Heart left ventricle (tissue), 13 donors: ENCODE measurements around the gene NELL1.

ENCODE experiments used
- POLR2A ChIP-seq, 2 donors: fragments of 450-650 bp; IDR thresholded peaks; one replicate each; pipeline ENCODE4 v1.6.1; 2017; ENCODE audit warnings: antibody characterized with exemption in 2 of 2, mild to moderate bottlenecking in 2 of 2, moderate library complexity in 2 of 2
- TF ChIP-seq, protein P1 (sequence below), 12 donors: fragments of 200-600 bp; sonication (generic) in 4 of 12; IDR thresholded peaks; one replicate each; pipeline versions ENCODE4 v1.5.0 to v1.8.0; 2018 to 2022; ENCODE audit warnings: antibody characterized with exemption in 12 of 12, mild to moderate bottlenecking in 5 of 12
- donor health status: ischemic (EF 13 %, LVEDD 7.1; RV severe dilation, severe dysfunction).
- donor health status: DM: no; HTN: yes; CAD: no.
- donor health status: DM: no; HTN: no; CAD: no.
- donor health status: ischemic (EF 25% LVEDD 6.9; RV normal size, moderate dysfunction).
- donor health status: ischemic (EF 25% LVEDD 5.7; RV mildly dilated, moderate dysfunction).
- donor health status: ischemic (EF 35%, LVEDD 5.7; RV mildly dilated, moderate dysfunction).
- donor health status: nonischemic (EF 11% LVEDD 7.7; RV severe dilation, severe dysfunction).
- donor health status: DM: yes; HTN: yes; CAD: no.
- donor health status: PGD.
- donor health status: ischemic (EF 29% LVEDD 5.4; RV normal size, mild dysfunction).
- donor health status: nonischemic (EF 23%, LVEDD 6.1; RV moderate dilation, normal function).

DNA sequence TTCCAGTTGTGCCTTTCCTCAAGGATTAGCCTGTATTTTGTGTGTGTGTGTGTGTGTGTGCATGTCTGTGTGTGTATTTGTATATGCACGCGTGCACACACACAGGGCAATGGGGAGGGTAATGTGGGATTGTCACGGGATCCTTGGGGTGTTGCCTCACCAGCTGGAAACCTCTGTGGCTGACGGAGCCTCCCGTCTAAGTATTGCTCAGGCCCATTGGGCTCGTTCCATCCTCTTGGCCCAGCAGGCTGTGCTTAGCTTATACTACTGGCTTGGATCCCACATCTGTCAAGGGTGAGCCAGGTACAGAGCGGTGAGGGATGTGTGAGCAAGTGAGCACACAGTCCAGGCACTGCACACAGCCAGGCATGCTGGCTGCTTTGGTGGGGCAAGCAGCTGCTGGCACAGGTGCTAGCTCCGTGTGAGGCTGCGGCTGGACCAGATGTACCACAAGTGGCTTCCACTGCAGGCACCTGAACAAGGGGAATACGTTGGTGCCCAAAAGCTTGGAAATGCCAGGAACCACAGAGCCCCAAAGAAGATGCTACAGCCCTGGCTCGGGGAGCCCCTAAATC lies 462.8 kb downstream of the NELL1 start:
- TF ChIP-seq, protein P1, sequence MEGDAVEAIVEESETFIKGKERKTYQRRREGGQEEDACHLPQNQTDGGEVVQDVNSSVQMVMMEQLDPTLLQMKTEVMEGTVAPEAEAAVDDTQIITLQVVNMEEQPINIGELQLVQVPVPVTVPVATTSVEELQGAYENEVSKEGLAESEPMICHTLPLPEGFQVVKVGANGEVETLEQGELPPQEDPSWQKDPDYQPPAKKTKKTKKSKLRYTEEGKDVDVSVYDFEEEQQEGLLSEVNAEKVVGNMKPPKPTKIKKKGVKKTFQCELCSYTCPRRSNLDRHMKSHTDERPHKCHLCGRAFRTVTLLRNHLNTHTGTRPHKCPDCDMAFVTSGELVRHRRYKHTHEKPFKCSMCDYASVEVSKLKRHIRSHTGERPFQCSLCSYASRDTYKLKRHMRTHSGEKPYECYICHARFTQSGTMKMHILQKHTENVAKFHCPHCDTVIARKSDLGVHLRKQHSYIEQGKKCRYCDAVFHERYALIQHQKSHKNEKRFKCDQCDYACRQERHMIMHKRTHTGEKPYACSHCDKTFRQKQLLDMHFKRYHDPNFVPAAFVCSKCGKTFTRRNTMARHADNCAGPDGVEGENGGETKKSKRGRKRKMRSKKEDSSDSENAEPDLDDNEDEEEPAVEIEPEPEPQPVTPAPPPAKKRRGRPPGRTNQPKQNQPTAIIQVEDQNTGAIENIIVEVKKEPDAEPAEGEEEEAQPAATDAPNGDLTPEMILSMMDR (IDR thresholded peaks at IDR 0.05), result no peak
- no peak for TF ChIP-seq POLR2A (IDR thresholded peaks at IDR 0.05)
